Effector CD8-positive, alpha-beta T cell (primary cell): Measurements from ENCODE around the gene KRT9.
"Not testable (repeated sequence)": the region's sequence is repeated elsewhere in the genome, so short reads cannot be mapped to it uniquely, and the experiment has no call there.

Experiments used
- DNase-seq: peaks from one replicate; lab custom pipeline; 2025; lab: John Stamatoyannopoulos, UW

The KRT9 gene

GRCh38 chr17:41579484-41580243, 7.8 kb upstream of the KRT9 start:
- peak; percentile 8 for DNase-seq

DNA sequence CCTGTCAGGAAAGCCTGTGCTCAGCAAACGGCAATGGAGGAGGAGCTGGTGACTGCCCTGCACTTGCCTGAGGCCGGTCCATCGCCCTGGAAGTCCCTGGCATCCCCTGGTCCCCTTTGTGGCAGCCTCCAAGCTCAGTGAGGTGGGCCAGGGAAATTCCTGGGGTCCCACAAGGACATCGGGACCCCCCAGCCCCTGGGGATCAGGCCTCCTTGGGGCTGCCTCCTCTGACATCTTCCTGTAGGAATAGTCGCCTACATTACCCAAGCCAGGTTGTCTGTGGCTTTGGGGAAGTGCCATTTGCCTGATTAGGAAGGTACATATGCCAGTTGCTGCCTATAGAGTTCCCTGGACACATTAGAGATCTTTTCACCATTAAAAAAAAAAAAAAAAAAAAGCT, 7.1 kb upstream of the KRT9 start:
- no peak for DNase-seq

DNA sequence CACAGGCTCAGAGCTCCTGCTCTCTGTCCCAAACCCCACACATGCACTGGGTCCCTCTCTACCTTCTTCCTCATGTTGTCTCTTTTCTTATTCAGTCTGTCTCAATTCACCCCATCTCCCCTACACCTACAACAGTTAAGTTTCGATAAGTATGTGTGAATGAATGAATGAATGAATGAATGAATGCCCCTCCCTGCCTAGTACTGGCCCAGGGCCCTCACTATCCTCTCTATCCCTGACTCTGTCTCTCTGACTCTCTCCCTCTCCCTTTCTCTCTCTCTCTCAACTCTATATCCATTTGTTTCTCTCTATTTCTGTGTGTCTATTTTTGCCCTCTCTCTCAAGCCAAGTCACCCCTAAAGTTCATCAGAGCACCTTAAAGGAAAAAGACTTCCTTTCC, 6.7 kb upstream of the KRT9 start:
- no peak for DNase-seq

DNA sequence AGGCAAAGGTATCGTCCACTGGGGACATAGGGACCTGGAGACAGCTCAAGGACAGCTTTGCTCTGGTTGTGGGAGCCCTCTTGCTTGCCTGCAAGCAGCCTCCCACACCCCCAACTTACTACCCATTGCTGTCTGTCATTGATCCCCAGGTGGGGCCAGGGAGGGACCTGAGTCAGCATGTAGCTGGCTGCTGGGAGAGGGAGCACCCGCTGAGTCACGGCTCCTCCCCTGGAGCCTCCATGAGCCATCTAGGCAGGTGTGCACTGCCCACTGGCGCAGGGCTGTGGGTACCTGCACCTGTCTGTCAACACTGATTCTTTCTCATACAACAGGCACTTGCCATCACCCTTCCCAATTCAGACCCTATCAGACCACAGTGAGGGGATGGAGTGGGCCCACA, 4.9 kb upstream of the KRT9 start:
- DNase-seq, result not testable (repeated sequence)

DNA sequence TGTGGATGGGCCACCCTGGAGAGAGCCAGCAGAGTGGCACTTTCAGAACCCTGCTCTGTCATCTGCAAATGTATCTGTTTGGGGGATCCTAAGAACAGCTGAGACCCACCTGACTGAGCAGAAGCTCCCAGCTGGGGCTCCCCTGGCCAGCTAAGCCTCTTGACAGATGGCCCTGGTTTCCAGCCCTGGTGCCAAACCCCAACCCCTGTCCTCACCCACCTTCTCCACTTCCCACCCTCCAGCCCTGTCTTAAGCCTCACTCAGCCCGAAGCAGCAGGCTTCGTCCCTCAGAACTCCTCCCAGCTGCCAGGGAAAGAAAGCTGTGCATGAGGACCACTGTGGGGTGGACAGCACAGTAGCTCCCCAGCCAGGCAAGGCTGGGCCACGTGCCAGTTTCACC, 3.5 kb upstream of the KRT9 start:
- no peak for DNase-seq

GRCh38 chr17:41567317-41567716, 4.5 kb downstream of the KRT9 start:
- DNase-seq, result no peak

GRCh38 chr17:41565338-41565737, 6.5 kb downstream of the KRT9 start:
- DNase-seq, result no peak

- no peak for DNase-seq
These were observed 8.2 kb downstream of the KRT9 start for GRCh38 chr17:41563607-41564170.

GRCh38 chr17:41561554-41561953, 10.3 kb downstream of the KRT9 start:
- DNase-seq, result no peak

DNA sequence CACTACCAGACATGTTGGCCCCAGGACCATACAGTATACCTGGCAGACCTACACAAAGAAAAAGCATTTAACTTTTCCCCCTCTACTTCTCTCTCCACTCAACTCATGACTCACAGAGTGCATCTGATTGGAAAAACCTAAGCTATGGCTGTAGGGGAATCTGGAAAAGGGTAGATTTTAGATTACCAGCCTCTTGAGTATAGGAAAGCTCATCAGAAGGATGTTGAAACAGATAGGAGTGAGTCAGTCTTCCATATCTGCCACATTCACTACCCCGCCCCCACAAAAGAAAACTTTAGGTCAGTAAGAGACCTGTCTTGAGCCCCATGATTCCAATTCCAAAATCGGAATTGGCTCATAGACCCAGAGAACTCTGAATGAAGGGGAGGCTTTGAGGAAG, 12.3 kb downstream of the KRT9 start:
- DNase-seq, result no peak

- no peak for DNase-seq
These were observed 14.9 kb downstream of the KRT9 start for GRCh38 chr17:41556931-41557330.

DNA sequence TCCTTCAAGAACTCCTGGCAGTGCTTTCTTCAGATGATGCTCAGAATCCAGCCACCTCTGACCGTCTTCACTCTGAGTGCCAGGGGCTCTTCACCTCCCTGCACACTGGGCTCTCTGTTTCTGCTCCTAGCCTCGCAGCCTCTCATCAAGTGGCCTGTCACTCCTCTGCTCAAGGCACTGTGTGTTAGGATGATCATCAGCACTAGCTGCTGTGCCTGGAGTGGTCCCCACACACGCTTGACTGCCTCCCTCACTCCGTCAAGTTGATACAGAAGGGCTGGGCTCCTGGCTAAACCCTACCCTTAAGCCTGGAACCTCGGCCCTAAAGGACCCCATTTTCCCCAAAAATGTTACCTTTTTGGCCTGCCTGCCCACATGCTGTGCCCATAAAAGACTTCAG, 15.6 kb downstream of the KRT9 start:
- DNase-seq, result no peak

- no peak for DNase-seq
These were observed 16.6 kb downstream of the KRT9 start for GRCh38 chr17:41555105-41555887.

DNA sequence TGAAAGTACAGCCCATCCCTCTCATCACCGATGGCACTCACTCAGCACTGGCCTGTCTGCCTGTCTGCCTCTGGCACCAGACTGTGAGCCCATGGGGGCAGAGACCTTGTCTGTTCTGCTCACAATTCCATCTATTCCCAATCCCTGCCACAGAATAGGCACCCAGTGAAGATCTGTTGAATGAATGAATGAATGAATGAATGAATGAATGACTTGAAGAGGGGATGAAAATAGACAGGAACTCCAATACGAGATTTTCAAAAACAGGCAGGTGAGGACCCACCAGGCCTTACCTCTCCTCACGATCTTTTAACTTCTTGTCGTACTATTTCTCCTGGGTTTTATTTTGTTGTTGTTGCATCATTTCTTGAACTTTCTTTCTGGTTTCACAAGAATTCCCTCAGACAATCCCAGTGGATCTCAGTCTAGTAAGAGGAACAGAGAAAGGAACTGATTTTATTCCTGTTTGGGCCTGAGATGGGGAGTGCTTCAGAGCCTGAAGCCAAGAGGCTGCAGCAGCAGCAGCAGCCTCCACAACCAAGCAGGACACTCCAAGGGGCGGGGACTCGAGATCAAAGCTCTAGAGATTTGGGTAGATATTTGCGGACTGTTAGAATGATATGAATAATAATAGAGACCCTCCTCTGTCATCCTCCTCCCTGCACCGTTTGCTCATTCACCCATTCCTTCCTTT, 17.7 kb downstream of the KRT9 start:
- no peak for DNase-seq

DNA sequence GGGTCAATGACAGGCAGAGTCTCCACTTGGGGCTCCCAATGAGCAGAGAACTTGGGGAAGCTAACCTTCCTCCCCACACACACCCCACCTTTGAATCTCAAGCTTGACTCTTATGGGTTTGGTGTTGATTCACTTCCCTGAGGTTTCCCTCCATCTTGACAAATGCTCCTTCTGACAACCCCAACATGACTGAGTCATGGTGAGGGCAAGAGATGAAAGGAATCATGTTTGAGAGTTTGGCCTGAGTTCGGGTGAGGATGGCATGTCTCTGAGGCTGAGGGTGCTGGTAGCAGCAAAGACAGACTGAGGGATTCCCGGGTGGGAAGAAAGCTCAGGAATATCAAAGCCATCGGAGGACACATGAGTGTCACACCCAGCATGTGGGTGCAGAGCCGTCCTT, 18.7 kb downstream of the KRT9 start:
- DNase-seq, result no peak

- no peak for DNase-seq
These were observed 19.4 kb downstream of the KRT9 start for GRCh38 chr17:41552455-41552854.

DNA sequence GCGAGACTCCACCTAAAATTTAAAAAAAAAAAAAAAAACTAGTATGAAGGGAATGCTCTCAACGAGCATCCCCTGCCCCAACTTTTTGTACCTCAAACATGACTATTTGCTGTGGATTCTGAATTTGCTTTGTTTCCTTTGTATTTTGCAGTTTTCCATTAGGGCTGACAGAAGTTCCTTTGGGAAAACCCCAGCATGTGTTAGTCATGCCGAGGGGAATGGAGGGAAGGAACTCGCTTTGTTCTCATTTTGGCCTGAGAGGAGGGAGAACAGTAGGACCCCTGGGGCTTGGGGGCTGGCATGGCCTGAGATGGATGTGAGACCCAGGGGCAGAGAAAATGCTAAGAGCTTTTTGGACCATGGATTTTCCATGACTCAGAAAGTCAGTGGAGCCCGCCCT, 20.5 kb downstream of the KRT9 start:
- no peak for DNase-seq

GRCh38 chr17:41549596-41550039, 22.2 kb downstream of the KRT9 start:
- no peak for DNase-seq

DNA sequence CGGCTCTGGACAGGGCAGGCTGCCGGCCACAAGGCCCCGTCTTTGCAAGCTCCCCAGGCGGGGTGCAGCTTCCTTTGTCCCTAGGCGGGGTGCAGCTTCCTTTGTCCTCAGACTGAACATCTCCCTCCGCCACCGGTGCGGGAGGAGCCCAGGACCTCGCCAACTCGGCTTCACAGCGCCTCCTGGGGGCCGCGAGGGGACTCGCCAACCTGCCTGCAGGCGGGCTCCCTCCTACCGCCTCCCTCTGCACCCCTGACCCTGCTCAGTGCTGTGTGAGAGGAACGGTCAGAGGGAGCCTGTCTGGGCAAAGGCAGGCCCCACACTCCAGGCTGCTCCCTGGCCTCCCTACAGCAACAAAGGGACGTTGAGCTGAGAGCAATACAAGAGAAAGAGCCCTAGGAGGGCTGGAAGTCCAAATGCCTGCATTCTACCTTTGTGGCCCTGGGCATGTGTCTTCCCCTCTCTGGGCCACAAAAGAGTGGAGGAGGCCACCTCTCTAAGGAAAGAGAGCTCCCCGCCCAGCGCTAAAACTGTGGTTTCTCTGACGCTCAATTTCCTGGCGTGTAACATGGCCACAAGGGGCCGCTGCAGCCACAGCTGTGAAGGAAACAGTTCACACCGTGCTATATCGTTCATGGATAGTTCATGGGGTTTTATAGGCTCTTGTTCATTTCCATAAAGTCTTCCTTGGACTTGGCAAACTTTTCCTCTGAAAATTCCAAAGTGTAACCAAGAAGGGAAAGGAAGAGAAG, 22.8 kb downstream of the KRT9 start:
- peak; percentile 70 for DNase-seq

DNA sequence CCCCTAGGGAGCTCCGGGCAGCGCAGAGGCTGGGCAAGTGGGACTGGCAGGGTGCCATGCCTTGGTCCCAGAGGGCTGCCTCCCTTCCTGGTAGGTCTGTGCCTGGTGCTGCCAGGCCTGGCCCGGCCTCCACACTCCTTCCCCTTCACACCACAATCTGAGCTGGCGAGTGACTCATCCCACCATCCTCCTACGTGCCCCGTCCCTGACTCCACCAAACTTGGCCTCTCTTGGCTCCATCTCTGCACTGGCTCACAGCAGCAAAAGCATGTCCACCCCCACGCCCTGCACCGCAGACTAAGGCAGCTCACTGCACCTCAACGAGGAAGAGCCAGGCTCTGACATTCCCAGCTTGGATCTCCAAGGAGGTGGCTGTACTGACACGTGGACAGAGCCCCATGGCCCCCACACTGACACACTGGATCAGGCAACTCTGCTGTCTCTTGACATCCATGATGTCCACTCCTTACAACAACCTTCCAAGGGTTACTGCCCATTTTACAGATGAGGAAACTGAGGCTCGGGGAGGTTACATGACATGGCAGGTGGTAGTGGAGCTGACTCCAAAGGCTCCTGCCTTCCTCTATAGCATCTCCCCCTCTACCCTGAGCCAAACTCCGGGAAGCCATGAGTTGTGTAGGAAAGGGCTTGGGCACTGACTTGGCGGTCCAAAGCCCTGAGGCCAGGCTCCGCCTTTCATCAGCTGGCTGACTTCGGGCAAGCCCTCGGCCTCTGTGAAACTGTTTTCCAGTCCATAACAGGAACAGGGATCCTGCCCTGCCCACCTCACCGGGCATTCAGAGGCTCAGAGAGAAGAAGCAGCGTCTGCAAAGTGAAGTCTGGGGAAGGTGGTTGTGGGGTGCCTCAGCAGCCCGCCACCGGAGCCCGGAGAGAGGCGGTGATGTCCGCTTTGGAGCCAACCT, 23.7 kb downstream of the KRT9 start:
- DNase-seq, result no peak
